GM18505 (cell line): ENCODE results near the gene SLC26A1.
A peak's percentile ranks its signal among the peaks of the same experiment; 100 is the strongest.

Source experiments
- ATAC-seq: cut with Tn5 transposase; IDR thresholded peaks from one replicate; pipeline ENCODE4 v1.9.1; 2021; ENCODE audit not compliant: unreplicated experiment
- POLR2A ChIP-seq: IDR thresholded peaks from 4 replicates; pipeline ENCODE4 v1.6.1; 2011; ENCODE audit warnings: borderline replicate concordance; ENCODE audit not compliant: insufficient read depth, insufficient read length; ENCODE audit errors: extremely low read depth

SLC26A1 gene

DNA sequence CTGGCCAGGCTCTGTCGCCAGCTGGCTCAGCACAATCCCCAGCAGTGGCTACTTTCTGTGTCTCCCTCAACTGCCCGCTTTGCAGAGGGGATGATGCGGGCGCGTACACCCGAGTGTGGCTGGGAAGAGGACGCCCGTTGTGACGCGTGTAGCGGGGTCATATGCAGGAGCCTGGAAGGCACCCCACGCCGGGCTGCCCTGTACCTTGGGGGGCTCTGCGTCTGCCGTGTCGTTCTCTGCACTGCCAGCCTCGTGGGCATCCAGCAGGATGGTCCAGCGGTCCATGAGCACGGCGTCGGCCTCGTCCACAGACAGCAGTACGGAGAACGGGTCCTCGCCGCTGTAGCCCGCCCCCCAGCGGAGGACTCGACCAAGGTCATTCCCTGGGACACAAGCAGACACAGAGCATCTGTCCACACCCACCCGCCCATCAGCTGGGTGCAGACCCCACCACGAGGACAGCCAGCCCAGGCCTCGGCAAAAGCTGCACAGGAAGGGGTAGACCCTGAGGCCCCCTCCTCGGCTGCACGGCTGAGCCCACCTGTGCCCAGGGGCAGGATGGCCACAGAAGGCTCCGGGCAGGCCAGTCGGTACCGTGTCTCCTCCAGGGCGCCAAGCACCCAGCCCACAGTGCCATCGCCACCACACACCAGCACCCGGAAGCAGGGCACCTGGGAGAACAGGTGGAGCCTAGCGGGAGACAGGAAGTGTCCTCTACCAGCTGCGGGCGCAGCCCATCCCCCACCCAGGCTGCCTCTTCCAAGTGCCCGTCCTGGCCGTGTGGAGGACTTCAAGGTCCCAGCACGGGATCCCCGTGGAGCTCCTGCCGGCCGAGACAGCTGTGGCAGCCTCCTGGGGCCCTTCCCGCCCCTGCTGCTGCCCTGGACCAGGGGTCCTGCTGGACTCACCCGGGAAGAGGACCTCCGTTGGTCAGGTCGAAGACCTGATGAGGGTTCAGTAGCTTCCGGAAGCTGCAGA is 30.7 kb downstream of the SLC26A1 start:
- no peak for ATAC-seq
- no peak for TF ChIP-seq POLR2A

DNA sequence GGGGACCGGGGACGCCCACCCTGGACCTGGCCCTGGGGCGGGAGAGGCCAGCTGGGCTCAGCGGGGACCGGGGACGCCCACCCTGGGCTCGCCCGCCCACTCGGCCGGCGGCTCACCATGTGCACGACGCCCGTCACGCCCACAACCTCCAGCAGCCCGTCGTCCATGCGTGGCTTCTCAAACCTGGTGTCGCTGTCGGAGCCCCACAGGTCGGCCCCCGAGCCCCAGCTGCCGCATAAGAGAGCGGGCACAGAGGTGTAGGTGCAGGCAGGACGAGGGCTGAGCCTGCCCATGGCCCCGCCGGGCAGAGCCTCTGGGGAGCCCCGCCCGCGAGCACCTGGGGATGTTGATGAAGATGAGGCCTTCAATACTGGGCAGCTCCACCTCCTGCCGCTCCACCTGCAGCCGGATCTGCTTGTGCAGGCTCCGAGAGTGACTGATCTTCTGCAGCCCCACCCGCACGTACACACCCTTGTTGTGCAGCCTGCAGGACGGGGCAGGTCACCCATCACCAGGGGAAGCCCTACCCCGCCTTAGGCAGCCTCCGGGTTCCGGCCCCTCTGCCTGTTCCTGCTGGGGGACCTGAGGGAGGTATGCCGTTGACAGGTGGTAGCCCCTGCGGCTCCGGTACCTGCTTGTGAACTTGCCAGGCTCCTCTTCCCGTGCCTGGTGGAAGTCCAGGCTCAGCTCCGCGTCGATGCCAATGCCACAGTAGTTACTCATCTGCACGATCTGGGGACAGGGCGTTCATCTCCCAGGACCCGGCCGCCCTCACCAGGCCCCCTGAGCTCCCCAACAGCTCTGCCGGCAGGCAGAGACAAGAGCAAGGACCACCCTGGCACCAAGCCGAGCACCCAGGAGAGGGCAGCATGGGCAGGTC is 31.6 kb downstream of the SLC26A1 start:
- no peak for ATAC-seq
- TF ChIP-seq POLR2A = no peak

DNA sequence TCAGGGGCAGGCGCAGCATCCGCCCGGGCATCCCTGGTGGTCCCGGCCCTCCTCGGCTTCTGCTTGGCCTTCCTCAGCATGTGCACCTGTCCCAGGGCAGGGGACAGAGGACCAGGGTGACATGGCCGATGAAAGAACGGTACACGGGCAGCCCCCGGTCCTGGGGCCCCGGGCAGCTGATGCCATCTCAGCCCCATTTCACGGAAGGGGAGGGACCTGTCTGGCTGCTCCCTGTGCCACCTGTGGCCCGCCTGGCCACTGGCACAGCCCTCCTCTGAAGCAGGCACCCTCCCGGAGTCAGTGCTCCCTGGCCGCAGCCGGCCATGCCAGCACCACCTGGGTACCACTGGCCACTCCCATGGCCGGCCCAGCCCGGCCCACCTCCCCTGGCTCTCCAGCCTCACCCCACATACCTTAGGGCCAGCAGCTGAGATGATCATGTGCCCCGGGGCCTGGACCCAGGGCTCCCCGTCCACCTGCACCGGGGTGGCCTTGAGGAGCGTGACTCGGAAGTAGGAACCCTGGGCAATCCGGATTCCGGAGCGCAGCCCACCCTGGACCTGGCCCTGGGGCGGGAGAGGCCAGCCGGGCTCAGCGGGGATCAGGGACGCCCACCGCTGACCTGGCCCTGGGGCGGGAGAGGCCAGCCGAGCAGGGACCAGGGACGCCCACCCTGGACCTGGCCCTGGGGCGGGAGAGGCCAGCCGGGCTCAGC is 32.4 kb downstream of the SLC26A1 start:
- ATAC-seq = no peak
- TF ChIP-seq POLR2A = no peak

DNA sequence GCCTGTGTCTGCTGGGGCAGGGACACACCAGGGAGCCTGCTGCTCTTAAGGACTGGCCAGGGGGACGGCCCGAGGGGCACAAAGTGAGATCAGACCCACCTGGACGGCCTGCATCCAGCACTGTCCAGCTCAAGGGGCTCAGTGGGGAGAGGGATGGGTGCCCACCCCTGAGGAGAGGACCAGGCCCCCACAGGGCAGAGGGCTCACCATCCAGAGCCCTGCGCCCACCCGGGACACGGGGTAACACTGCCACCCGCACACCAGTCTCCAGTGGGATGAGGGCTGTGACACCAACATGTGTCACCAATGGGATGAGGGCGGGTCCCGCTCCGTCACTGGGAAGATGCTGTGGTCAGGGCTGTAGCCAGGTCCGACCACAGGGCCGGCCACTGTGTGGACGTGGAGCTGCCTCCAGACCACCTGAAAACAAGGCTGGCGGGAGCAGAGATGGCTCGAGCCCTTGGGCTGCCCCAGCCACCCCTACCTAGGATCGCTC is 33.0 kb downstream of the SLC26A1 start:
- no peak for TF ChIP-seq POLR2A

DNA sequence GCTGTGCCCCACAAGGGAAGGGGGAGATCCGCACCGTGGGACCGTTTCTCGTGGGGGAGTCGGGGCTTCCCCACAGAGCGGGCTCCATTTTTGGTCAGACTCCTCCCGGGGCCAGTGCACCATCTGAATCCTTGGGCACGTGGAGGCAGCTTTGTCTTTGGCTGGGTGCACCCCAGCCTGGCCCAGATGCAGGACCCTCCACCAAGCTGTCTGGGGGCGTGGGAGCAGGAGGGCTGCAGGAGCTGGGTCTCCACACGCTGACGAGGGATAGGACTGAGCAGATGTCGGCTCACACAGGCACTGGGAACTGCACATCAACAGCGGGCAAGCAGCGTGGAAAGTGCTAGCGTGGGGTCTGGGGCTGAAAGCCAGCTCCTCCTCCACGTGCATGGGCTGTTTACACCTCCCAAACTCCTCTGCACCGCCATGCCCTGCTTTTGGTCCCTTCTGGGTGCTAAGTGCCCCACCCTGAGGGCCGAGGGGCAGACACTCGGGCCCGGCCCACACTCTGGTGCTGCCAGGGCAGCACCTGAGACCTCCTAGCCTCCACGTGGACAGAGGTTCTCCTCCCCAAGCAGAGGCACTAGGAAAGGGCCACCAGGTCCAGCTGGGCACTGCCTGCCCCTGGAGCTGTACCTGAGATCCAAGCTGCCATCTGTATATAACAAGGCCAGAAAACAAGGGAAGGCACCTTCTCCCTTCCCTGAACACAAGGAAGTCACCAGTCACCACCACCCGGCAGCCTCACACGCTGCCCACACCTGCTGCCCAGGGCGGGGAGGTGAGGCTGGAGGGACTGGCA is 33.7 kb downstream of the SLC26A1 start:
- TF ChIP-seq POLR2A = peak; percentile 18
- ATAC-seq = no peak

More for the DNA sequence above, 33.0 kb downstream of the SLC26A1 start:
- ATAC-seq = no peak

DNA sequence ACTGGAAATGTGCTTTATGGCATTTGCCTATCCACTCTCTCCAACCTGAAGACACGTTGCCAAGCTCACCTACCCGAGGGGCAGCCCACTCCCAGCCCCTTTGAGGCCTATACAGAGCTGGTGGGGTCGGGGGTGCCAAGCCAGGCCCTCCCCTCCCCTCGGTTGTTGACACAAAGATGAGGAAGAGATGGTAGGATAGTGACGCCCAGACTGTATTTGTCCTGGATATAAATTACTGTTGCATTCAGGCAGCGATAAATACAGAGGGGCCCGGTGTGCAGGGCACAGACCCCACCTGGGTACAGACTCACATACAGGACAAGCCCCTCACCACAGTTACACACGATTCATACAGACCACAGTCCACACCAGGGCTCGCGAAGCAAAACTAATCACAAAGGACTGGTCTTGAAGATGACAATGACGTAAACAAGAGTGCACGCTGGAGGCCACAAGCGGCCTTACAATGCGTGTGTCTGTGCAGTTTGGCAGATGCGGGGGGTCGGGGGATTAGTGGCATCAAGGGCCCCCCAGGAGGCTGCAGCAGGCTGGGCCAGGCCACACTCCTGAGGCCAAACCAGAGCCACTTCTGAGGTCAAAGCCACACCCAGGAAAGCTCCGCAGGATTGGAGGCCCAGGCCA is 34.4 kb downstream of the SLC26A1 start:
- ATAC-seq = no peak

DNA sequence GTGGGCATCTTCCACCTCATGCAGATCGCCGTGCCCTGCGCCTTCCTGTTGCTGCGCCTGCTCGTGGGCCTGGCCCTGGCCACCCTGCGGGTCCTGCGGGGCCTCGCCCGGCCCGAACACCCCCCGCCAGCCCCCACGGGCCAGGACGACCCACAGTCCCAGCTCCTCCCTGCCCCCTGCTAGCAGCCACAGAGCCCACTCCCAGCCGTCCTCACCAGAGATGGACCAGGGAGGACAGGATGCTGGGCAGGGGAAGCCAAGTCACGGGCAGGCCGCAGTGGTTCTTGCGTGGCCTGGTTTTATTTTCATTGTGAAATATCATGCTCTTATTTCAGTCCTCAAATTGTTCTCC is 34.9 kb downstream of the SLC26A1 start:
- TF ChIP-seq POLR2A = no peak
- no peak for ATAC-seq

More for the DNA sequence above, 34.4 kb downstream of the SLC26A1 start:
- TF ChIP-seq POLR2A = no peak

DNA sequence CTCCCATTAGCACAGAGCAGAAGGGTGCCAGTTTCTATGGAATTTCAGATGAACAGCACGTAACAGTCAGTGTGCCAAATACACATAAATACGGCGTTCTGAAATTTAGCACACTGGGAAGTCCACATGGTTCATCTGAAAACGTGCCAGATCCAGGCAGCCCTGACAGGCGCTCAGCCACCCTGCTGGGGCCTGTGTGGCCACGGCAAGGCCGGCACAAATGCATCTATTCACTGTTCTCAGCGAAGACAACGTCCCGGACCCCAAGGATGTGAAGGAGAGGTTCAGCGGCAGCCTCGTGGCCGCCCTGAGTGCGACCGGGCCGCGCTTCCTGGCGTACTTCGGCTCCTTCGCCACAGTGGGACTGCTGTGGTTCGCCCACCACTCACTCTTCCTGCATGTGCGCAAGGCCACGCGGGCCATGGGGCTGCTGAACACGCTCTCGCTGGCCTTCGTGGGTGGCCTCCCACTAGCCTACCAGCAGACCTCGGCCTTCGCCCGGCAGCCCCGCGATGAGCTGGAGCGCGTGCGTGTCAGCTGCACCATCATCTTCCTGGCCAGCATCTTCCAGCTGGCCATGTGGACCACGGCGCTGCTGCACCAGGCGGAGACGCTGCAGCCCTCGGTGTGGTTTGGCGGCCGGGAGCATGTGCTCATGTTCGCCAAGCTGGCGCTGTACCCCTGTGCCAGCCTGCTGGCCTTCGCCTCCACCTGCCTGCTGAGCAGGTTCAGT is 35.5 kb downstream of the SLC26A1 start:
- TF ChIP-seq POLR2A = no peak
- no peak for ATAC-seq

DNA sequence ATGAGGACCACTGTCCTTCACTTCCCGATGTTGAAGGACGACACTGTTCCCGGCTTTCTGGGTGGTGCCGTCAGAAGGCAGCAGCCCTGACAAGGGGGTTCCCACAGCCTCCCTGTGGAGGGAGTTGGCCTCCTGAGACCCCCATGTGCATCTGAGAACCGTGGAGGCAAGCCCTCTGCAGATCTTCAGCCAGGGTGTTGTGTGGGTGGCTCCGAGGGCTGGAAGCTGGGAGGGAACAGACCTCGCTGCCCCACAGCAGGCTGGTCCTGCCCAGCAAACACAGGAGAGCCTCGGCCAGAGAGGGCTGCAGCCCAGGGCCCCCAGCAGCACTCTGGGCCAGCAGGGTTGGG is 36.0 kb downstream of the SLC26A1 start:
- no peak for ATAC-seq
- no peak for TF ChIP-seq POLR2A

DNA sequence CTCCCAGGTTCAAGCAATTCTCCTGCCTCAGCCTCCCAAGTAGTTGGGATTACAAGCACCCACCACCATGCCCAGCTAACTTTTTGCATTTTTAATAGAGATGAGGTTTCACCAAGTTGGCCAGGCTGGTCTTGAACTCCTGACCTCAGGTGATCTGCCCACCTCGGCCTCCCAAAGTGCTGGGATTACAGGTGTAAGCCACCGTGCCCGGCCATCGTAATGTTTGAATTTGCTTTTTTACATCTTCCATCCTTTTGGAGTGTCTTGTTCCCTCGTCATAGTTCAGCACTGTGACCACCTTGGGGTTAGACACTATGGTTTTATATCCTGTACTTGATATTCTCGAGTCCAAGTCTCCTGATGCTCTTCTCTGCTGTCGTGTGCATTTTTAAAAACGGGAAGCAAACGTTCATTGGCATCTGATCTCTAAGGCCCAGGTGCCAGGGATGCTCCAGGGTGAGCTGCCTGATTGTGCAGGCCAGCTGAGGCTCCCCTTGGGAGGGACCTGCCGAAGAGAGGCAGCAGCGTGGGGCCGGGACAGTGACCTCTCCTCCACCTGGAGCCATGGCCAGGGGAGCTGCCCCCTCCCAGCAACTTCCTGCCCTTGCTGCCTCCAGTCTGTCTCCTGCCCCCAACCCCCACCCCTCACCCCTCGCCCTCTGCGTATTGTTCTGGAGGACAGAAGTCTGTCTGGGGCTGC is 36.5 kb downstream of the SLC26A1 start:
- no peak for ATAC-seq
- TF ChIP-seq POLR2A = no peak

DNA sequence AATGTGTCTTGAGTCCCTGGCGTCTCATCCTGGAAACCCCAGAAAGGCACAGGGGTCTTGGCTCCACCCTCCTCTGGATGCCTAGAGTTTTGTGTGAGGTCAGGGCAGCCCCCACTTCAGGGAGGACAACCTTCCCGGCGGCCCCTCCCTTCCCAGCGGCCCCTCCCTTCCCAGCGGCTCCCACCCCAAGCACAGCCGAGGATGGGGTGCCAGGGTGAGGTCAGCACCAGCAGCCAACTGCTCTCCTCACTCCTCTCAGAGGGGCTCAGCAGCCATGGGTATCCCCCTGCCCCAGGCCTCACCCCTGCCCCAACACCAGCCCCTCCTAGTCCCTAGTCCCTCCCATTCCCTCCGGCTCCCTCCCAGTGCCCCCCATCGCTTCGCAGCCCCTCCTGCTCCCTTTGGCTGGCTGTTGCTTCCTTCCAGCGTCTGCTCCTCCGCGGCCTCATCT is 37.2 kb downstream of the SLC26A1 start:
- no peak for ATAC-seq
- TF ChIP-seq POLR2A = no peak
